Measurements from ENCODE around the gene COL13A1.

COL13A1 gene

DNA sequence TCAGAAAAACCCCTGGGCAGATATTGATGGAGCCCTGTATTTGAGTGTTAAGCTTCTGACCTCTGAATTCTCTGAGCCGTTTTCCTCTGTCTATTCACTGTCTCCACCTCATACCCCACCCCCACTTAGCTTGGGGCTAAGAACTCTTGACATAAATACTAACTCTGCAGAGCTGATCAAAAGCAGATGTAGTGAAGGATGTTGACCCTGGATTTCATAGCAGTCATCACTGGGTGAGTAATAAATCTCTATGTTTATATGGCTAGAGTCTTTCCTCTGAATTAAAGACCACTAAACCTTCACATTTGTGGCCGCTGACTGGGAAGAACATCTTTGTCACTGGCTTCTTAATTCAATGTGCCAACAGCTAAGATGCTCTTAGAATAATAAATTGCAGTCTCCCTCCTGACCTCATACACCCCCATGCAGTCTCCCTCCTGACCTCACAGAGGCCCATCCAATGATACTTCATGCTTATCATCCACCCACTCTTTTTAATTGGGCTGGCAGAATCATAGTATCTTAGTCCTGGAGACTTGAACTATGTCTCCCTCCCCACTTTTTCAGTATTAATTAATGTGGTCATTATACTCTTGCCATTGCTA, 172.9 kb downstream of the COL13A1 start:
- DNase-seq, result no peak

DNA sequence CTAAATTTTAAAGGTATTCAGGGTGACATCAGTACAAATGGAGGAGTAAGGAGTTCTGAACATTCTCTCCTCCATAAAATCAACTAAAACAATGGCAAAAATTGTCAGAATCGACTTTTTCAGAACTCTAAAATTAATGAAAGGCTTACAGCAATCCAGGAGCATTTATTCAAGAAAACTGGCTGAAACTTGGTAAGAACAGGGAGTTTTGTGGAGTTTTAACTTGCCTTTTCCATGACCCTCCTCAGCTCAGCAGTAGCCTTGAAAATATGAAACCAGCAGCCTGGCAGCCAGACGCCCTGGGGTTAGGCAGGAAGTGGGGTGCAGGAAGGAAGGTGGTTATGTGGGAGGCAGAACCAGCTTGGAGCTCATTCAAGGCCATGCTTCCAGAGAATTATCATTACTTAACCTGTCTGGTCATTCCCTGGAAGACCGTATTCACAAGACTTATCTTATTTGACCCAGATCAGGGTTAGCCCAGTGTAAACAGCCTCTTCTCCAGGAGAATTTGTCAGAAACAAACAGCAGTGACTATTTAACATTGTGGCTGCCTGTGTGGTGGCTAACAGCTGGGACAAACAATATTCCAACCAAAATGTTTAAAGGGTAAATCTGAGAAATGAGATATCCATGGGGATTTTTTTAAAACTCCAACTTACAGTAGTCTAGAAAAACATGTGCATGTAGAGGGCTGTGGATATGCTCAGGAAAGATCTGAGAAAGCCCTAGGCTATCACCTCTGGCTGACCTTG, 175.3 kb downstream of the COL13A1 start:
- DNase-seq, result no peak

DNA sequence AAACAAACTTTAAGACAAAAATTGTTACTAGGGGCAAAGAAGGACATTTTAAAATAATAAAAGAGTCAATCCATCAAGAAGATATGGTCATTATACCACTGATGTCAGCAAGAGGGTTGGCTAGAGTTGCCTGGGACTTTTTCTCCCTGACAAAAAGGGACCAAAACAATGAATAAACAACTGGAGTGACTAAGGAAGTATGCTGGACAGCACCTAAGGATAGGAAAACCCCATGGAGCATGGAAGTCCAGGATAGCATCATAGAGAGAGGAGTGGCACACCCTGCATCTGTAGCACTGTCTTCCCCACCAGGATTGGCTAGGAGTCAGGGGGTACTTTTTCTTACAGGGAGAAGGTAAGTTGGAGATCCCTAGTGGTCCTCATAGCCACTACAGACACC, 177.5 kb downstream of the COL13A1 start:
- DNase-seq, result no peak

DNA sequence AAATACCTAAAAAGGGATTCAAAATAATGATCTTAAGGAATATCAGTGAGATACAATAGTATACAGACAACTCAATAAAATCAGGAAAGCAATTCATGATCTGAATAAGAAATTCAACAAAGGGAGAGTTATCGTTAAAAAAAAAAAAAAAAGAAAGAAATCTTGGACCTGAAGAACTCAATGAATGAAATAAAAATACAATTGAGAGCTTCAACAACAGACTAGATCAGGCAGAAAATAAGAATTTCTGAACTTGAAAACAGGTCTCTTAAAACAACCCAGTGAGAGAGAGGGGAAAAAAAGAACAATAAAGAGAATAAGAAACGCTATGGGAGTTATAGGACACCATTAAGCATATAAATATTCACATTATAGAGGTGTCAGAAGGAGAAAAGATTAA, 179.0 kb downstream of the COL13A1 start:
- no peak for DNase-seq

DNA sequence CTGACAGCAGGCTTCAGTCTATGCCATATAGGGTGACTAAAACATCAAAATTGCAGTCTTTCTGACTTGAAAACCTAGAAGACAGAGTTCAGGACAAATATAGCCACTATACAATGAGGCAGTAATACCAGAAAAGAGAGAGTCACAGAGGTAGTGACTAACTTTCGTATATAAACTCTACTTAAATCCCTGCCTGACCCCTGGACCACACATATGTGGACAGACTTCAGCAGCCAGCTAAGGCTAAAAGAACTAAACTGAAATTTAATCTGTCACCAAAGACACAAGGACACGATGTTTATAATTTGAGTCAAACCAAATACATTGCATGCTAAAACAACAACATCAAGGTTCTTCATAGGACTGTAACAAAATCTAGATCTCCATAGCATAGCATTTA, 186.4 kb downstream of the COL13A1 start:
- no peak for DNase-seq

DNA sequence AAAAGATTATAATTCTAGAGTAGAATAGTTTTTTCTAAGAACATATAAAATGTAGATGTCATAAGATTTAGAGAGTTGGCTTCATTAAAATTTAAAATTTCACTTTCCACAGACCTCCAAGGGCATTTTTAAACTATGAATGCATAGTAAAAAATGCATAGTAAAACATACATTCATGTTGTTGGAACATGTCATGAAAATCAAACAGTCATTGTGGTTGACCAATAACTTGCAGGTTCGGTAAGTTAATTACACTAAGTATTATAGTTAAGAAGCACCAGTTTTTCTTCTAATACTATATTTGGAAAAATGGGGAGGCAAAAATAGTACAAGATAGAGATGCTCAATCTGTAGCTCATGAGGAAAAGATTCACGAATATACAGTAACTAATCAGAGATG, 189.4 kb downstream of the COL13A1 start:
- no peak for DNase-seq

DNA sequence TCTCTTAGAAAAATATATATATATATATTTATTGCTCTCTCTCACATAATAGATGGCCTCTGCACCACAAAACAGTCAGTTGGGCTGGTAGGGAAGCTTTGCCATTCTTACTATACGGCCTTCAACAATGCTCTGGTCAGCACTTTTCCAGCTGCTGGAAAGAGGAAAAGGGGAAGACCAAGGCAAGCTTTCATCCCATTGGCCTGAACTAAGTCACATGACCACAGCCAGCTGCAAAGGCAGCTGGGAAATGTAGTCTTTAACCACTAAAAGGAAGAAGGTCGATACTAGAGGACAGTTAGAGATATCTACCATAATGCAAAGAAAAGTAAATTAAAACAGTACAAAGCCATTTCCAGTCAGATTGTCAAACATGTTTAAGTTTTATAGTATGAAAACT, 192.6 kb downstream of the COL13A1 start:
- DNase-seq, result no peak

DNA sequence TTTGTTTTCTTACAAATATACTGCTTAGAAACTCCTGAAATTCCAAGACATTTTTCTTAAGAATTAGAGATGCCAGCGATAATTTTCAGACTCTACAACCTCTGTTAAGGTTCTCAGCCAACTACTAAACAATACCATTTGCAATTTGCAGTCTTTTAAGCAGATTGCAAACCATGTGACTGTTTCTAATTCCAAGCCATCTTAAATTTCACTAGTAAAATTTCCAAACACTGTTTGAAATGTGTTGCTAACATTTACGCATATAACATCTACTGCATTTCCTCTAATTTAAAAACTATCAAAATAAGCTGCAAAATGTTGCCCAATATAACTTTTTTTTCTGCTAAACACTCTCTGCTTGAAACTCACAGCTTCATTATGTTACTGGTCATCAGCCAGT, 194.9 kb downstream of the COL13A1 start:
- DNase-seq, result no peak

DNA sequence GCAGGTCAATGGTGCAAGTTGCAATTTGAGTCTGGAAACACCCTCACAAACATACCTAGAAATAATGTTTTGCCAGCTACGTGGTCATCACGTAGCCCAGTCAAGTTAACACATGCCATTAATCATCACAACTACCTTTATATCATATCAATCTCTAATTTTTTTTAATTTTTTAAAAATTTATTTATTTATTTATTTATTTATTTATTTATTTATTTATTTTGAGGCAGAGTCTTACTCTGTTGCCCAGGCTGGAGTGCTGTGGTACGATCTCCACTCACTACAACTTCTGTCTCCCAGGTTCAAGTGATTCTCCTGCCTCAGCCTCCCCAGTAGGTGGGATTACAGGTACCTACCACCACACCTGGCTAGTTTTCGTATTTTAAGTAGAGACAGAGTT, 198.6 kb downstream of the COL13A1 start:
- DNase-seq, result no peak

DNA sequence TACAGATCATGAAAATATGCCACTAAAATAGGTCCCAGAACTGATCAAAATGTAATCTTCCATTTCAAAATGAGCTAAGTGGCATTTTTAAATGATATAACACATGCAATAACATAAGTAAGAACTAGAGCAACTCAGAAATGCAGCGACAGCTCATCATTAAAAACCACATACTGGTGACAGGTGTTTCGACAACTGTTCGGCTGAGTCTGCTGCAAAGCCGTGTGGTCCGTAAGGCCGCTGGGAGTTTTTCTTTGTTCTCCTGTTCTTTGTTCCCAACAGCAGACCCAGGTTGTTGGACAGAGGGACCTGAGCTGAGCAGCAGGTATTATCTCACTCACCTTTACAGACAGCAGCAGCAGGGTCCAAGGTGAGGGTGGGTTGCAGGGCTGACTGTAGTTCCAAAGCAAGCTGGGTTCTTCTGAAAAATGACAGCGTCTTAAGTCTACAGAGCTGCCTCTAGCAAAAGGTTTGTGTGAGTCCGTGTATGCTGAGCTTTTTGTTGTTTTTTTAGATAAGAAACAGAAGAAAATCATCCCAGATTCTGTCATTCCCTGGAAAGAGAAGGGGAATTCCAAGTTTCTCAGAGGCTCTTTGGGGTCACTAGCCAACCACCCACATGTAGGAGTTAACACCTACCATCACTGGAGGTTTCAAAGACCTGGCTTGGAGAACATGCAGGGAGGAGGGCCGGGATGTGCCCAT, 205.6 kb downstream of the COL13A1 start:
- DNase-seq, result no peak

All from NCI-H345 (cell line).